RWPE1 (cell line): ENCODE measurements around the gene DOP1B.

Experiments used
- CTCF ChIA-PET: fragments of 350-600 bp; sonication (Branson Sonifier 250); formaldehyde crosslinking; extraction: SDS; loops from one replicate; lab custom pipeline; 2021; lab: Yijun Ruan, JAX
- POLR2A ChIA-PET: fragments of 400-600 bp; formaldehyde crosslinking; extraction: SDS; loops from one replicate; lab custom pipeline; 2020; ENCODE audit warnings: antibody characterized with exemption; ENCODE audit not compliant: low non-redundant PET; lab: Yijun Ruan, JAX
- DNase-seq: peaks from one replicate; pipeline ENCODE4 v3.0.0; 2012; ENCODE audit warnings: low spot score
- H3K27ac ChIP-seq: fragments of 450-650 bp; 2 replicates; pipeline ENCODE4 v1.5.1; 2017
- CTCF ChIP-seq: fragments of 450-650 bp; conservative IDR thresholded peaks from 2 replicates; pipeline ENCODE4 v1.5.1; 2017; ENCODE audit warnings: low read depth, mild to moderate bottlenecking

Gene DOP1B

GRCh38 chr21:36162631-36163030 is 6.0 kb downstream of the DOP1B start:
- no peak for DNase-seq
- no peak for TF ChIP-seq CTCF
- ChIA-PET CTCF (no interaction called here), POLR2A (no interaction called here)
- H3K27ac ChIP-seq: no peak overlapping the region

- no peak for TF ChIP-seq CTCF
- CTCF ChIA-PET: interaction anchor here (0.6 to 0.7 kb wide), 2 partner anchors 21 to 142 kb away, joined by 3 read pairs; no protein-coding TSS in a partner anchor
- DNase-seq: no peak
- H3K27ac ChIP-seq: no peak overlapping the region
- POLR2A ChIA-PET: no interaction called here
These were observed 7.4 kb downstream of the DOP1B start for GRCh38 chr21:36163750-36164741.

GRCh38 chr21:36165356-36165755 is 8.7 kb downstream of the DOP1B start:
- no peak for TF ChIP-seq CTCF
- ChIA-PET POLR2A (no interaction called here), CTCF (no interaction called here)
- no peak for DNase-seq
- H3K27ac ChIP-seq: no peak overlapping the region

GRCh38 chr21:36166705-36167104 is 10.1 kb downstream of the DOP1B start:
- DNase-seq: no peak
- POLR2A ChIA-PET: no interaction called here
- no peak for TF ChIP-seq CTCF
- CTCF ChIA-PET: no interaction called here
- H3K27ac ChIP-seq: no peak overlapping the region

GRCh38 chr21:36167541-36167940 is 10.9 kb downstream of the DOP1B start:
- ChIA-PET POLR2A (no interaction called here), CTCF (interaction anchor here (0.6 kb wide), 1 partner anchor 242 kb away, joined by 3 read pairs; no protein-coding TSS in a partner anchor)
- TF ChIP-seq CTCF: no peak
- DNase-seq: no peak
- H3K27ac ChIP-seq: no peak overlapping the region

- ChIA-PET CTCF (interaction anchor here (0.6 kb wide), 2 partner anchors 28 to 47 kb away, joined by 3 to 5 read pairs; no protein-coding TSS in a partner anchor), POLR2A (no interaction called here)
- DNase-seq: no peak
- no peak overlapping the region for H3K27ac ChIP-seq
- no peak for TF ChIP-seq CTCF
These were observed 13.0 kb downstream of the DOP1B start for GRCh38 chr21:36169470-36170128.
